GM19438 (cell line): ENCODE data around the gene WWOX.
A peak's percentile ranks its signal among the peaks of the same experiment; 100 is the strongest.
"Not testable (repeated sequence)": the region's sequence is repeated elsewhere in the genome, so short reads cannot be mapped to it uniquely, and the experiment has no call there.

Experiments used
- ATAC-seq: cut with Tn5 transposase; IDR thresholded peaks from one replicate; pipeline ENCODE4 v1.9.1; 2021; ENCODE audit warnings: low read depth; ENCODE audit not compliant: unreplicated experiment

Gene WWOX

GRCh38 chr16:78505544-78506366 is 406.3 kb downstream of the WWOX start:
- no peak for ATAC-seq

GRCh38 chr16:78506367-78507193 is 407.1 kb downstream of the WWOX start:
- no peak for ATAC-seq

- ATAC-seq = no peak
Observed at GRCh38 chr16:78507576-78507975, 408.1 kb downstream of the WWOX start.

GRCh38 chr16:78509965-78510364 is 410.5 kb downstream of the WWOX start:
- peak; percentile 62 for ATAC-seq

DNA sequence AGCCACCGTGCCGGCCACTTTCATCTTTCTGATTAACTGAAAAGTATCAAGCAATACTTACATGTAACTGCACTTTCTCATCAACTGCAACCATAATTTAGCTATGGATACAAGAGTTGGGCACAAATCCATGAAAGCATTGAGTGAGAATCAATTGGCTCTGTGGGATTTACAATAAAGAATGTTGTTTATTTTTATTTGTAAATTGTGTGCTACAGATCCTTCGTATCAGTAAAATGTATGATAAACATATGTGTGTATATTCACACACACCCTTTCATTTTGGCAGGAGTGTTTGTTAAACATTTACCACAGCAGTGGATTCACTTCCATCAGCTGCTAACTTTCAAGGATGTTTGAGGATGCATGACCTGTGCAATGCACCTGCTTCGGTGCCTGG is 411.0 kb downstream of the WWOX start:
- ATAC-seq = no peak

DNA sequence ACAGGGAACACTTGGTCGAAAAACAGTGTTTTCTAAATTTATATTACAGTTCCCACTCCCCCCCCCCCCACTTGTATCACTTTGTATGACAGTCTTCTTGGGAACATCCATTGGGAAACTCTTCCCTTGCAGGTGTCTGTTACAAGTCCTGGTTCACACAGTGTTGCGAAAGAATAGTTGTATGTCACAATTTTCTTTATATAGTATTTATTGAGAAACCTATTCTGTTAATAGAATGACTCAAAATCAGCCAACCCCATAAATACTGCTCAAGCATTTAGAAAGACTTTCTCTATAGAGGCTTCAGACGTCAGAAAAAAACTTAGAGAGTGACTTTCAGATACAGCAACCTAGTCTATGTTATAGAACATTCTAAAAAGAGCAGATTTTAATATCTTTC is 414.4 kb downstream of the WWOX start:
- no peak for ATAC-seq

- not testable (repeated sequence) for ATAC-seq
Observed at GRCh38 chr16:78514888-78515287, 415.4 kb downstream of the WWOX start.

GRCh38 chr16:78515421-78515820 is 416.0 kb downstream of the WWOX start:
- no peak for ATAC-seq

GRCh38 chr16:78516006-78516736 is 416.7 kb downstream of the WWOX start:
- no peak for ATAC-seq

- no peak for ATAC-seq
Observed at GRCh38 chr16:78519896-78520295, 420.4 kb downstream of the WWOX start.

DNA sequence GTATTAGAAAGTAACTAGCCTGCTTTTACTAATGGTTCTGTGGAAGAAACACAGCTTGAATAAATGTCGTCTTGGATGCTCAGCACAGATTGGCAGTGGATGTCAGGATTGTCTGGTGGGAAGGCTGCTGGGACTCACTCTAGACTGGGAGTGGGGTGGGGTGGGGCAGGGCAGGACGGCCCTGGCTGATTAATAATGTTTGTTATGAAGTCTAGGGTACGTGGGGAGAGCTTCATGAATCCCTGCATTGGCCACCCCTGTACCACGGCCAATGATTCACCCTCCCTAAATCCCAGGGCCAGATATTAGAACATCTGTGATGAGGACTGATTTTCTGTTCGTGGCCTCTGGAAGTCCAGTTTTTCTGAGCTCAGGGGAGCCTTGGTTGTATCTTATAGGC is 421.0 kb downstream of the WWOX start:
- no peak for ATAC-seq

DNA sequence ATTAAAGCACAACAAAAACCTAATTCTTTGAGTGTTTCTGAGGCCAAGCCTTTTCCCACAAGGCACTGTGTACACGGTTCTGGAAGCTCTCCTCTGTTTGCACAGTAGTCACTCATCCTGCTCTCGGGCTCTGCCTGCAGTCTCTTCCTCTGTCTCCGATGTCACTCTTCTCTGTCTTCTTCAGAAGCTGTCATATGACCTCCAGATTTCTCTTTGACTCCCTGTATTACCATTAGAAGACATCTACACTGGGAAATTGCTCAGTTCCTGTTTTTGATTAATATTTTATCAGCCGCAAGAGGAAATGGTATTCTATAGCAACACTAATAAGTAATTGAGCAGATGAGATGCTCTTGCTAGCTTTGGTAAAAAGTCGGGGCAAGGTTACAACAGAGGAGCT is 422.9 kb downstream of the WWOX start:
- ATAC-seq = peak; percentile 86

- ATAC-seq = no peak
Observed at GRCh38 chr16:78523212-78523985, 423.9 kb downstream of the WWOX start.

GRCh38 chr16:78524066-78524595 is 424.7 kb downstream of the WWOX start:
- ATAC-seq = no peak

DNA sequence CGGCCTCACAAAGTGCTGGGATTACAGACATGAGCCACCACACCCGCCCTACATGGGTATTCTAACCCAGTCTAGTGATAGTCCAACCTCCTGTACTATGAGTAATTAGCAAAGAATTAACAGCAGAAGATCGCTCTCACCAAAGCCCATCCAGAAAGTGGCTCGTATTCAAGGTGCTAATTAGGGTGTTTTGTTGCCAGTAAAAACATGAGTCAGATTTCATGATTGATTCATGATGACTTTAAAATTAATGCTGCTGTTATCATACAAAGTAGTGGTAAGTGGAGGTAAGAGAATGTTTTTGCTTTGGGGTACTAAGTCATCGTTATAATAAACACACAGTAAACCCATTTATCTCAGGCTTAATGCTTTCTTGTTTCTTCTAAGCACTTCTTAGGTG is 428.8 kb downstream of the WWOX start:
- no peak for ATAC-seq

- no peak for ATAC-seq
Observed at GRCh38 chr16:78529881-78530280, 430.4 kb downstream of the WWOX start.

DNA sequence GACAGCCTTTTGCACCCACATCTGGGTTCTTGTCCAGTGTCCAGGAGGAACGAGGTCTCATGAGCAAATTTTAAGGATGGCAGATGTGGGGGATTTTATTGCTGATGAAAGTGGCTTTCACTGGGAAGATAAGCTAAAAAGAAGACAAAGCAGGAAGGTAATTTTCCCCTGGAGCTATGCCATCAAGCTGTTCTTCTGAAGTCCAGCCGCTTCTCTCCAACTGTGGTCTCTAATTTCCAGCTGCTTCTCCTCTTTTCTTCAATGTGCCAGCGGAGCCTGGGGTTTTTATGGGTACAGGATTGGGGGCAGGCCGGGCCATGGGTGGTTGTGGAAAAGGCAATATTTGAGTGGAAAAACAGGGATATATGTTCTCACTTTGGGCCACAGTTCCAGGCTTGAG is 430.8 kb downstream of the WWOX start:
- no peak for ATAC-seq

GRCh38 chr16:78535098-78535497 is 435.6 kb downstream of the WWOX start:
- ATAC-seq = no peak

GRCh38 chr16:78537511-78537910 is 438.1 kb downstream of the WWOX start:
- no peak for ATAC-seq

- no peak for ATAC-seq
Observed at GRCh38 chr16:78538292-78538691, 438.8 kb downstream of the WWOX start.
